ENCODE results near the gene ZSWIM1. TPM values are rescaled to one million over a fixed set of nuclear protein-coding genes. Genes with fewer than 3 reads are reported as not detected.

ZSWIM1 gene
- total and polyA plus RNA-seq, 2 of the 8 experiments (the other 6 are each of a cell fraction or from before 2014, with no cell fraction given) = 14.1 to 15.6 TPM

- Histone ChIP-seq H3K9me3 (ENCODE audit: insufficient read depth in 2 of 2, low read depth in 1 of 2, low read length in 1 of 2) (no peaks in the 10 kb centered on the region), H3K4me3 (ENCODE audit: extremely low read depth in 1 of 4, insufficient read depth in 2 of 4, low read depth in 3 of 4, low read length in 4 of 4) (no peak overlapping the region), H3K27ac (ENCODE audit: low read depth, low read length) (no peak overlapping the region), H4K8ac (ENCODE audit: extremely low read depth, insufficient read depth, low read length) (no peak overlapping the region), H2AFZ (ENCODE audit: low read length) (no peak overlapping the region), H3K4me2 (ENCODE audit: insufficient read depth in 1 of 2, low read depth in 2 of 2, low read length in 2 of 2) (no peak overlapping the region), H2BK20ac (ENCODE audit: low read length) (no peak overlapping the region), H3K4me1 (replicated peaks in 1 of 4; ENCODE audit: control insufficient read depth in 3 of 4, insufficient read depth in 4 of 4, low read length in 3 of 4) (peaks cover 0 to 3% (median 0%) of the 10 kb centered on the region in 4 experiments; a peak in 1 of 7 replicates), H4K5ac (ENCODE audit: insufficient read length, low read depth, low read length) (no peak overlapping the region), H4K91ac (replicated peaks; ENCODE audit: insufficient read length, low read length) (no peak overlapping the region), H3K23ac (ENCODE audit: insufficient read length) (no peak overlapping the region), H3K23me2 (ENCODE audit: low read depth, low read length) (no peaks in the 10 kb centered on the region), H3K27me3 (replicated peaks in 1 of 4; ENCODE audit: control insufficient read depth in 3 of 4, extremely low read depth in 1 of 4, insufficient read depth in 3 of 4, low read length in 3 of 4) (no peaks in the 10 kb centered on the region), H2BK12ac (ENCODE audit: low read depth, low read length) (no peak overlapping the region), H3K36me3 (ENCODE audit: control insufficient read depth in 2 of 4, insufficient read depth in 4 of 4, low read length in 3 of 4) (no peaks in the 10 kb centered on the region), H2BK5ac (ENCODE audit: low read depth, low read length) (no peak overlapping the region), H3K79me2 (ENCODE audit: control insufficient read depth in 1 of 2, insufficient read depth in 2 of 2, low read length in 2 of 2) (no peaks in the 10 kb centered on the region), H2BK120ac (replicated peaks; ENCODE audit: low read depth, low read length) (no peak overlapping the region), H3K79me1 (ENCODE audit: low read depth, low read length) (no peaks in the 10 kb centered on the region), H3K18ac (ENCODE audit: extremely low read depth, low read length) (no peak overlapping the region), H4K20me1 (replicated peaks in 1 of 2; ENCODE audit: control insufficient read depth in 1 of 2, insufficient read depth in 2 of 2, low read length in 2 of 2) (no peaks in the 10 kb centered on the region), H3K9ac (replicated peaks in 1 of 4; ENCODE audit: extremely low read depth in 1 of 4, low read depth in 3 of 4, low read length in 3 of 4) (no peak overlapping the region), H3K14ac (ENCODE audit: insufficient read length) (no peak overlapping the region), H3K56ac (replicated peaks; ENCODE audit: insufficient read length, low read depth, low read length) (no peak overlapping the region), H2AK5ac (ENCODE audit: low read depth, low read length) (no peak overlapping the region), H3K4ac (replicated peaks; ENCODE audit: insufficient read length, low read depth, low read length) (no peak overlapping the region), H2BK15ac (ENCODE audit: low read length) (no peak overlapping the region)
- FAIRE-seq = no peak
- POLR2A ChIA-PET (ENCODE audit: partially characterized antibody) = interaction anchor here (0.5 to 11.8 kb wide), 6 partner anchors 7 to 37 kb away, joined by 3 to 165 read pairs (median 4); partner anchors contain the start of genes PCIF1, PLTP and ZSWIM1
- TF ChIP-seq POLR2A (IDR thresholded peaks at IDR 0.05; ENCODE audit: control extremely low read depth in 1 of 2, low read depth in 2 of 2, low read length in 2 of 2) = no peak
- TF ChIP-seq KDM1A (IDR thresholded peaks at IDR 0.05; ENCODE audit: borderline replicate concordance, low read length) = peak; percentile 63; the same call in 1 of the 2 replicates
- no peak for DNase-seq (ENCODE audit: low read depth in 1 of 2, low spot score in 2 of 2)
- CTCF ChIA-PET (ENCODE audit: partially characterized antibody) = interaction anchor here (0.6 to 1.5 kb wide), 7 partner anchors 9 to 380 kb away, joined by 3 to 5 read pairs (median 4); no protein-coding TSS in a partner anchor
- WGBS, 2 experiments (ENCODE audit: extremely low coverage in 1 of 2, insufficient coverage in 1 of 2, insufficient read length in 1 of 2, insufficient replicate concordance in 2 of 2, low coverage in 1 of 2, low lambda C conversion rate in 2 of 2, missing lambda C conversion rate in 1 of 2) = 93% methylated on average over 12 of the region's 12 CpGs; no CpG with 5 or more reads in 1 of the 2 experiments
These were observed 37.9 kb downstream of the ZSWIM1 start for GRCh38 chr20:45918779-45919537.

Data from H1 (cell line).